Globus pallidus (tissue), 1 donor: Measurements from ENCODE around the gene KRTAP4-4.
"Not testable (repeated sequence)": the region's sequence is repeated elsewhere in the genome, so short reads cannot be mapped to it uniquely, and the experiment has no call there.

ENCODE experiments used
- DNase-seq: peaks from one replicate; pipeline ENCODE4 v3.0.0-alpha.2; 2015; ENCODE audit warnings: low spot score

Gene KRTAP4-4

GRCh38 chr17:41160648-41161047, at the start of gene KRTAP4-4:
Gene KRTAP4-4 (minus strand): TSS chr17:41160748. CDS start chr17:41160691, 57 bp downstream.
- no peak for DNase-seq

DNA sequence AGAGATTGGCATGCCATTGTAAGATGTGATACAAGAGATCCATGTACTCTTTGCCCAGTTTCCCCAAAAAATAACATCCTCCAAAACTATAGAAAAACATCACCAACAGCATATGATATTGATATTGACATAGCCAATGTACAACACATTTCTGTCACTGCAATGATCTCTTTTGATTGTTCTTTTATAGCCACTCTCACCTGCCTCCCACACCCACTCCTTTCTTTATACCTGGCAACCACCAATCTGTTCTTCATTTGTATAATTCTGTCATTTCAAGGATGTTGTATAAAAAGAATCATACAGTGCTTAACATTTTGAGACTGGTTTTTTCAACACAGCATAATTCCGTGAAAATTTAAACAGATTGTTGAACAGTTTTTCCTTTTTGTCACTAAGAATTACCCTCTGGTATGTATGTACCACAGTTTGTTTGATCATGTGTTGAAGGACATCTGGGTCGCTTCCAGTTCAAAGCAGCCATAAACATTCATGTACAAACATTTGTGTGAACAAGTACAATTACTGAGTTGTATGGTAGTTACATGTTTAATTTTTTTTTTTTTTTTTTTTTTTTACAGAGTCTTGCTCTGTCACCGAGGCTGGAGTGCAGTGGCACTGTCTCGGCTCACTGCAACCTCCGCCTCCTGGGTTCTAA, 39.0 kb upstream of the KRTAP4-4 start:
- DNase-seq, result no peak

- DNase-seq, result no peak
Measured at GRCh38 chr17:41196068-41196467, 35.5 kb upstream of the KRTAP4-4 start.

GRCh38 chr17:41190328-41190727, 29.8 kb upstream of the KRTAP4-4 start:
- DNase-seq, result no peak

DNA sequence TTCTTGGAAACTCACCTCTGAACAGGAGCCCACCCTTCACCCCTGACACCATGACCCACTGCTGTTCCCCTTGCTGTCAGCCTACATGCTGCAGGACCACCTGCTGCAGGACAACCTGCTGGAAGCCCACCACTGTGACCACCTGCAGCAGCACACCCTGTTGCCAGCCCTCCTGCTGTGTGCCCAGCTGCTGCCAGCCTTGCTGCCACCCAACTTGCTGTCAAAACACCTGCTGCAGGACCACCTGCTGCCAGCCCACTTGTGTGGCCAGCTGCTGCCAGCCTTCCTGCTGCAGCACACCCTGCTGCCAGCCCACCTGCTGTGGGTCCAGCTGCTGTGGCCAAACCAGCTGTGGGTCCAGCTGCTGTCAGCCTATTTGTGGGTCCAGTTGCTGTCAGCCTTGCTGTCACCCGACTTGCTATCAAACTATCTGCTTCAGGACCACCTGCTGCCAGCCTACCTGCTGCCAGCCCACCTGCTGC, 29.3 kb upstream of the KRTAP4-4 start, which contains the start of gene KRTAP9-1:
TSS of gene KRTAP9-1 (plus strand) at position 51 of the 482 bp plus-strand sequence. CDS start at position 51, 0 bp downstream.
- not testable (repeated sequence) for DNase-seq

DNA sequence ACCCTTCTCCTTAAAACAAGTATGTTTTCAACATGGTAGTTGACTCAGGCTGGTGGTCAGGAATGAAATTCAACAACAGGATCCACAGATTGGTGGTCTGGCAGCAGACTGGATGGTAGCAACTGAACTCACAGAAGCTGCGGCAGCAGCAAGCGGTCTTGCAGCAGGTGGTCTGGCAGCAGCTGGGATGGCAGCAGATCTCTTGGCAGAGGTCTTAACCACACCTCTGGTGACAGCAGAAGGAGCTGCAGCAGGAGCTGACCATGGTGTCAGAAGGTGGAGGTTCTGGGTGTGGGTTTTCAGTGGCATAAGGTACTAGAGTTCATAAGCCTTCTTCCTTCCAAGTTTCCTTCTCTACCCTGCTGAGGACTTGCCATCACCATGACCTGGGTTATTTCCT, 26.3 kb upstream of the KRTAP4-4 start:
- no peak for DNase-seq

GRCh38 chr17:41185001-41185400, 24.5 kb upstream of the KRTAP4-4 start:
- DNase-seq, result no peak

DNA sequence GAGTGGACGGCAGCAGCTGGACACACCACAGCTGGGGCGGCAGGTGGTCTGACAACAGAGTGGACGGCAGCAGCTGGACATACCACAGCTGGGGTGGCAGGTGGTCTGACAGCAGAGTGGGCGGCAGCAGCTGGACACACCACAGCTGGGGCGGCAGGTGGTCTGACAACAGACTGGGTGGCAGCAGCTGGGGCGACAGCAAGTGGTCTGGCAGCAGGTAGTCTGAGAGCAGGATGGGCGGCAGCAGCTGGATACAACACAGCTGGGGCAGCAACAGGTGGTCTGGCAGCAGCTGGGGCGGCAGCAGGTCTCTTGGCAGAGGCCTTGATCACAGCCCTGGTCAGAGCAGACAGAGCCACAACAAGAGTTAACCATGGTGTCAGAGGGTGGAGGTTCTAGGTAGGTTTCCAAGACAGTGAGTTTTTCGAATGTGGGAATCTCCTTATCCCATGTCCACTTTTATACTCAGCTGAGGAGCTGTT, 24.0 kb upstream of the KRTAP4-4 start, which contains the start of gene KRTAP4-1:
TSS of gene KRTAP4-1 (minus strand) at position 432 of the 482 bp plus-strand sequence. CDS start at position 375, 57 bp downstream.
- DNase-seq, result no peak

GRCh38 chr17:41178843-41179616, 18.5 kb upstream of the KRTAP4-4 start:
- no peak for DNase-seq

- DNase-seq, result no peak
Measured at GRCh38 chr17:41178341-41178740, 17.8 kb upstream of the KRTAP4-4 start.

DNA sequence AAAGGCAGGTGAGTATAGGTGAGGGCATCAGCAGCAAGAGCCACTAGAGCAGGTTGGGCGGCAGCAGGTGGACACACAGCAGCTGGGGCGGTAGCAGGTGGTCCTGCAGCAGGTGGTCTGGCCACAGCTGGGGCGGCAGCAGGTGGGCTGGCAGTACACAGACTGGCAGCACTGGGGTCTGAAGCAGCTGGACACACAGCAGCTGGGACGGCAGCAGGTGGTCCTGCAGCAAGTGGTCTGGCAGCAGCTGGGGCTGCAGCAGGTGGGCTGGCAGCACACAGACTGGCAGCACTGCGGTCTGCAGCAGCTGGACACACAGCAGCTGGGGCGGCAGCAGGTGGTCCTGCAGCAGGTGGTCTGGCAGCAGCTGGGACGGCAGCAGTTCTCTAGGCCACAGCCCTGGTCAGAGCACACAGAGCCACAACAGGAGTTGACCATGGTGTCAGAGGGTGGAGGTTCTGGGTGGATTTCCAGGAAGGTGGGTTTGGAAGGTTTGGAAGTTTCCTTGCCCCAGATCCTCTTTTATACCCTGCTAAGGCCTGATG, 17.3 kb upstream of the KRTAP4-4 start, which contains the start of gene KRTAP4-2:
TSS of gene KRTAP4-2 (minus strand) at position 495 of the 545 bp plus-strand sequence. CDS start at position 438, 57 bp downstream.
- no peak for DNase-seq

- no peak for DNase-seq
Measured at GRCh38 chr17:41176744-41177387, 16.3 kb upstream of the KRTAP4-4 start.

DNA sequence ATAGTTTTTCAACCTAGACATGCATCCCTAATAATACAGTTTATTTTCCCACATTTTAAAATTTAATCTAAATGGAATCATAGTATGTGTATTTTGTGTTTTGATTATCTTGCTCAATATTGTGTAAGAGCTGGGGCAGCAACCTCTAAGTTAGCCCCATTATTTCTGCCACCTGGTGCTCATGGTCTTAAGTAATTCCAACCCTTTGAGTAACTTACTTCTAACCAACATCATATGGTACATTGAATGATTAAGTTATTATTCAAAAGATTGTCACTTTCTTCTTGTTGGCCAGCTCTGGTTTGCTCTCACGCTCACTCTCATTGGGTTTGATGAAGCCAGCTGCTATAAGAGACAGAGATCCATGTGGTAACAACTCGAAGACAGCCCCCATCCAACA, 11.3 kb upstream of the KRTAP4-4 start:
- DNase-seq, result no peak

DNA sequence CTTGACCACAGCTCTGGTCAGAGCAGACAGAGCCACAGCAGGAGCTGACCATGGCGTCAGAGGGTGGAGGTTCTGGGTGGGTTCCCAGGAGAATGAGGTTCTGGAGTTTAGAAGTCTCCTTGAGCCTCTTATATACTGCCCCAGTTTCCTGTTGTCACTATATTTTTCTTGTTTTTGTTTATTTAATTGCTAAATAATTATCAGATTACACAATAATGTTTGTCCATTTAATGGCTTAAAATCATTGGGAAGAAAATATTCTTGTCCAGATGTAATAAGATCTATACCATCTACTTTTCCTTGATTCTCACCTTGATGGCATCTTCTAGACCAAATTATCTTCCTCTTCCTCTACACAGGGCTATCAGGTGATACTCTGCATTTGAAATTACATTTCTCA, 7.6 kb upstream of the KRTAP4-4 start, which contains the start of gene KRTAP4-3:
TSS of gene KRTAP4-3 (minus strand) at position 101 of the 400 bp plus-strand sequence. CDS start at position 52, 49 bp downstream.
- no peak for DNase-seq

DNA sequence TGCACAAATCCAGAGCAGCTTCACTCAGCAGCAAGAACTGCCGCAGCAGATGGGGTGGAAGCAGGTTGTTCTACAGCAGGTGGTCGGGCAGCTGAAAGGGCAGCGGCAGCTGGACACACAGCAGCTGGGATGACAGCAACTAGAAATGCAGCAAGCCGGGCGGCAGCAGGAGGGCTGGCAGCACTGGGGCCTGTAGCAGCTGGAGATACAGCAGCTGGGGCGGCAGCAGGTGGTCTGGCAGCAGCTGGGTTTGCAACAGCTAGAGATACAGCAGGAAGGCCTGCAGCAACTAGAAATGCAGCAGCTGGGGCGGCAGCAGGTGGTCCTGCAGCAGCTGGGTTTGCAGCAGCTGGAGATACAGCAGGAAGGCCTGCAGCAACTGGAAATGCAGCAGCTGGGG, 7.0 kb upstream of the KRTAP4-4 start:
- DNase-seq, result no peak

DNA sequence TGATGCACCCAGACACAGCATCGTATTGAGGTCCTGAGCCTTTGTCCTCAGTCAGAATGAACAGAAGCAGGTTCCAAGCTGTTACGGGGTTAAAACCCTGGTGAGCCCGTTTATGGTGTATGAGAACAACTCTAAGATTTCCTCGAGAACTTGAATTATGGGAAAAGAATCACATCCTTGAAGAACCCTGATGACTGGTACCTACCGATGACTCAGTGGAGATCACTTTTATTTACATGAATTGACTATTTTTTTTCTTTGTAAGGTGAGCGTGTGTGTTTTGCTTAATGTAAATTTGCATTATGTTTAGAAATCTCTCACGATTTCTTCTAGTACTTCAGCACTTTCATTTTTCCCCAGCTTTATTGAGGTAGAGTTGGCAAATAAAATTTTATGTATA, 3.3 kb upstream of the KRTAP4-4 start:
- no peak for DNase-seq

DNA sequence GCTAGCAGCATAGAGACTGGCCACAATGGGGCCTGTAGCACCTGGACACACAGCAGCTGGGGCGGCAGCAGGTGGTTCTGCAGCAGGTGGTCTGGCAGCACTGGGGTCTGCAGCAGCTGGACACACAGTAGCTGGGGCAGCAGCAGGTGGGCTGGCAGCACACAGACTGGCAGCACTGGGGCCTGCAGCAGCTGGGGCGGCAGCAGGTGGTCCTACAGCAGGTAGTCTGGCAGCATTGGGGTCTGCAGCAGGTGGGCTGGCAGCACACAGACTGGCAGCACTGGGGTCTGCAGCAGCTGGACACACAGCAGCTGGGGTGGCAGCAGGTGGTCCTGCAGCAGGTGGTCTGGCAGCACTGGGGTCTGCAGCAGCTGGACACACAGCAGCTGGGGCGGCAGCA, 358 bp downstream of the KRTAP4-4 start:
- not testable (repeated sequence) for DNase-seq

- DNase-seq, result peak; percentile 50
Measured at GRCh38 chr17:41153856-41154255, 6.7 kb downstream of the KRTAP4-4 start.

DNA sequence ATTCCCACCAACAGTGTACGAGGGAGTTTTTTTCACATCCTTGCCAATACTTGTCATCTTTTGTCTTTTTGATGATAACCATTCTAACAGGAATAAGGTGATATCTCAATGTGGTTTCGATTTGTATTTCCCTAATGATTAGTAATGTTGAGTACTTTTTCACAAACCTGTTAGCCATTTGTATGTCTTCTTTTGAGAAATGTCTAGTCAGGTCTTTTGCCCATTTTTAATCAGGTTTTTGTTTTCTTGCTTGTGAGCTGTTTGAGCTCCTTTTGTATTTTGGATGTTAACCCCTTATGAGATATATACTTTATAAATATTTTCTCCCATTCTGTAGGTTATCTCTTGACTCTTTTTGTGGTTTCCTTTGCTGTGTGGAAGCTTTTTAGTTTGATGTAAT, 9.0 kb downstream of the KRTAP4-4 start:
- DNase-seq, result no peak

DNA sequence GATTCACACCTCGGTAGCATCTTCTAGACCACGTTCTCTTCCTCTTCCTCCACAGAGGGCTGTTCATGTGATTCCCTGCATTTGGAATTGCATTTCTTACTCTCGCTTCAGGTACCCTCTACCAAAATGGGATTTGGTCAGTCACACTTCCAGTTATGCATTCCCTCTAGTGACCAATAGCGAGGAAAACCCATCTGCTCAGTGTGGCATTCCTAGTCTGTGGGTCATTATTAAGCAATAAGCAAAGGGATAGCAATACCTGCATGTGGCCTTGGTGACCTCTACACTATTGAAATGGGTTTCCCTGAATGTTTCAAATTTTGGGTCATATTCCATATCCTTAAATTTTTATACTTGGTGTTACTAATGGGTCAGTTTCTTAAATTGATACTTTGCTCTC, 10.5 kb downstream of the KRTAP4-4 start:
- no peak for DNase-seq

DNA sequence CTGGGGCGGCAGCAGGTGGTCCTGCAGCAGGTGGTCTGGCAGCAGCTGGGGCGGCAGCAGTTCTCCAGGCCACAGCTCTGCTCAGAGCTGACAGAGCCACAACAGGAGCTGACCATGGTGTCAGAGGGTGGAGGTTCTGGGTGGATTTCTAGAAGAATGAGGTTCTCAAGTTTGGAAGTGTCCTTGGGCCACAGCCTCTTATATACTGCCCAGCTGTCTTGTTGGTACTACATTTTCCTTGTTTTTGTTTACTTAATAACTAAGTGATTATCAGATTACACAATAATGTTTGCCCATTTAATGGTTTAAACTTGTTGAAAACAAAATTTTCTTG, 10.9 kb downstream of the KRTAP4-4 start, which contains the start of gene KRTAP4-5:
TSS of gene KRTAP4-5 (minus strand) at position 174 of the 334 bp plus-strand sequence. CDS start at position 116, 58 bp downstream.
- no peak for DNase-seq
